CD4-positive, alpha-beta T cell treated with Interleukin-12 subunit alpha and Interleukin-12 subunit beta, for 1 hour (primary cell): ENCODE data around the gene PPA2.
"Not testable (repeated sequence)": the region's sequence is repeated elsewhere in the genome, so short reads cannot be mapped to it uniquely, and the experiment has no call there.

Experiments used
- DNase-seq: peaks from one replicate; pipeline ENCODE4 v3.0.0-alpha.2; 2020

Gene PPA2

DNA sequence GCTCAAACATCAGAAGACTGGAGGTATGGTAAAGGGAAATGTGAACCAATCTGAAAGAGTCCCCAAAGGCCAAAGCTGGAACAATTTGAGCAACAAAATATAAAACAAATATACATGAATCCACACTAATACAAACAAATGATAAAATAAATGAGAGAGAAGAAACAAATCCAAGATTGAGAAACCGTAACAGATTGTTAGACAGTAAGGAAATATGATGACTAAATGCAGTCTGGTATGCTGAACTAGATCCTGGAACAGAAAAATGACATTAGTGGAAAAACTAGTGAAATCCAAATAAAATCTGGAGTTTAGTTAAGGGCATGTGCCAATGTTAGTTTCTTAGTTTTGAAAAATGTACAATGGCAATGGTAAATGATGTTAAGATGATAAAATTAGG, 15.9 kb downstream of the PPA2 start:
- DNase-seq, result no peak

DNA sequence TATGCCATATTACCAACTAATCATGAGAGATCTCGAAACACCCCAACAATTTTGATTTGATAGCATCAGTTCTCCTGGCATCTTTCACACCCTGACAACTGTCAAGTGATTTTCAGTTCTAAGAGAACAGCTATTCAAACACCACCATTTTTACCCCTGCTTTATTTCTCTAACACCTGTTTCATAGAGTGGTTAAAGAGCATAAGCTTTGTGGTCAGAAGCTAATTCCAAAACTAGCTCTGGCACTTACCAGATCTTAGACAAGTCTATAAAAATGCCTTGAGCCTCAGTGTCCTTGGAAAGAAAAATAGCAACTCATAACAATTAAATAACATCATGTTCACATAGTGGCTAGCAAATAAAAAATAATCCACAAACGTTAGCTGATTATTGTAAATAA, 17.9 kb downstream of the PPA2 start:
- no peak for DNase-seq

DNA sequence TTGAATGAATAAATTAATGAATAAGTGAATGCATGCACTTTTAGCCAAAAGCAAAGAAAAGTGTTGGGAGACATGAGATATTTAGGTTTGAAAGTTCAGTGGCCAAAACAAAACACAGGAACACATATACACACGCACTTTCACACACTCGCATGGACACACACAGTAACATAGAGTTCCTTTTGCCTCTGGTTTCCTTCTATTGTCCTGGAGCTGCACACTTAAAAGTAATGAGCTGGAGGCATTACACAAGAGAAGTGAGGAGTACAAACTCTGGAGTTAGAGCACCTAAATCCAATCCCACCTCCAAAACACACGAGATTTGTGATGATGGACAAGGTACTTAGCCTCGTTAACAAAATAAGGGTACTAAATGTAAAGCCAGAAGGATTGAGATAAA, 18.7 kb downstream of the PPA2 start:
- DNase-seq, result no peak

DNA sequence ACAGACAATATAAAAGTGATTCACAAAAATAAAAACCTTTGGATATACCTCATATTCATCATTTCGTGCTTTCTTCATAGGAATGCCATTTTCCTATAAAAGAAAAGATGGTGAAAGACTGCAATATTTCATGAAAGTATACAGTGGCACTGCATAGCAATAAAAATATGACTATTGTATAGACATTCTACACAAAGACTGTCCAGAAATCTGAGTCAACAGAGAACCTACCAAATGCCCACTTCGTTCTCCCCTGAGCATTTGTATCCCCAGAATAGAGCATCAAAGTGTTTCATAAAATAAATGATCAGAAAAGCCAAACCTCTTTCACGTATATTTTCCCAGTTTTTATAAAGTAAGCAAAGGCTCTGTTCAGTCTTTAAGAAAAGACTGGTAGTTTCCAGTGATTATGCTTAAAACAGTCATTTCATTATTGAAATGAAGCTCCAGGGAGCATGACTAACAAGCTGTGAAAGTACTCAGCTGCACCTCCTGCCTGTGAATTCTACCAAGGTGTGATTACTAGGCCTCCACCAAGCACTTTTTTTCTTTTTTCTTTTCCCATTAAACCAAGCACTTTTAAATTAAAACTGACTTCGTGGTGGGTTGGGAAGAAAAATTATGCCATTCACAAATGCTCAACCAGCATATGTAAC, 20.2 kb downstream of the PPA2 start:
- no peak for DNase-seq

DNA sequence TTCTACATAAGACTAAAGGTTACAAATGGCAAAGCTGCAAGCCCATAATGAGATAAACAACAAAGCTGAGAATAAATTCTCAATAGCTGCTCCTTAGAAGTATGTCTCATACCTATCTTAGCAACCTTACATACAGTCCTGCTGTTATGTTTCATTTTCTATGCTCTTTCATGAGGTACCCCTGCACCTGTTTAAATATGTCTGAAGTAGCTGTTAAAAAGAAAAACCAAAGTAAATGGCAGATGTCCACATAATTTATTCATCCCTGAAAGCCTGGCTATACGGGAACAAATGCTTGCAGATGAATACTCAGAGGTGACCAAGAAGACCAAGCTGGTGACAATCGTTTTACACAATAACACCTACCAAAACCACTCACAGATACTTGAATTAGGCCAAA, 22.5 kb downstream of the PPA2 start:
- no peak for DNase-seq

DNA sequence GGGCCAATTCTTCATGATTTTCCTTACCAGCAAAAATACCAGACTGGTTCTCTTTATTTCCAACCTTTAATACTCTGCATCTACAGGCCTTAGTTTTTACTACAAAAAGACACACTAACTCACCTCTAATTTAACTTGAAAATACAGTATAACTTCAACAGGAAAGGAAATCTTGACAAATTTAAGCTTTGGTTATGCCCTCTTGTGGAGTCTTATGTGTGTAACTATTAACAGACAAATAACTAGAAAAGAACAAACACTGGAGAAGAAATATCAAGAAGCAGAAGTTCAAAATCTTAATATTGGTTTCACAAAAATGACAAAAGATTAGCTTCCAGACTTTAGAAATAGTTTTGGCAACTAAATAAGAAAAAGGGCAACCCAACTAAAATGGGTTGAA, 33.0 kb downstream of the PPA2 start:
- DNase-seq, result no peak

DNA sequence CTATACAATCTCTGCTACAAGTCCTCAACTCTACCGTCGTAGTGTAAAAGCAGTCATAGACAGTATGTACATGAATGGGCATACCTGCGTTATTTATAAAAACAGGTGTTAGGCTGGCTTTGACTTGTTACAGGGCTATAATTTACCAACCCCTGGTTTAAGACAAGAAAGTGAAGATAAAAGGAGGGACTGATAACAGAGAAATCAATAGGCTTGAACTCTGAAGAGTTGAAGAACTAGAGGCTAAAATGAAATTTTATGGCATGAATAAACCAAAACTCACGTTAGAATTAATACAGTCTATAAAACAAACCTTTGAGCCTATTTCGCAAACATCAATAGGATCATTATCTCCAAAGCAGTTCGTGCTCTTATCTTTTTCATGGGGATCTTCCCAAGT, 36.2 kb downstream of the PPA2 start:
- no peak for DNase-seq

DNA sequence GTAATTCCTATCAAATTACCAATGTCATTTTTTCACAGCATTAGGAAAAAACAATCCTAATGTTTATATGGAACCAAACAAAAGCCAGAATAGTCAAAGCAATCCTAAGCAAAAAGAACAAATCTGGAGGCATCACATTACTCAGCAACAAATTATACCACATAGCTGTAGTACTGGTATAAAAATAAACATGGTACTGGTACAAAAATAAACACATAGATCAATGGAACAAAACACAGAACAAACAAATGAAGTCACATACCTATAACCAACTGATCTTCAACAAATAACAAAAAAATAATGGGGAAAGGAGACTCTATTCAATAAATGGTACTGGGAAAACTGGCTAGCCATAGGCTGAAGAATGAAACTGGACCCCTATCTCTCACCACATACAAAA, 37.4 kb downstream of the PPA2 start:
- DNase-seq, result no peak

DNA sequence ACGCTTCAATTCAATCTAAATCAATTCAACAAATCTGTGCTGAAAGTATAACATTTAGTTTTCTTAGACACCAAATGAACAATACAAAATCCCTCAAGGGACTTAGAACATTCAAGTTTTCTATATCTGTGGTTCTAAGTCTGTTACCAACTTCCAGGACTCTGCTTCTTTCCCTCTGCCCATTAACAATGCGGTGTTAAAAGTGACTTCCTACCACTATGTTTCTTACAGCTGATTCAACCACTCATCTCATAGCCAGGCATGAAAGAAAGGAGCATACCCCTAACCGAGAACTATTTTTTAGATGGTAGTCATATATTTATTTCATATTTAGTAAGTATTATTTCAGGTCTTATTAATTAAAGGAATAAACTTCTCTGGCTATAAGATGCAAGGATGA, 38.9 kb downstream of the PPA2 start:
- no peak for DNase-seq

DNA sequence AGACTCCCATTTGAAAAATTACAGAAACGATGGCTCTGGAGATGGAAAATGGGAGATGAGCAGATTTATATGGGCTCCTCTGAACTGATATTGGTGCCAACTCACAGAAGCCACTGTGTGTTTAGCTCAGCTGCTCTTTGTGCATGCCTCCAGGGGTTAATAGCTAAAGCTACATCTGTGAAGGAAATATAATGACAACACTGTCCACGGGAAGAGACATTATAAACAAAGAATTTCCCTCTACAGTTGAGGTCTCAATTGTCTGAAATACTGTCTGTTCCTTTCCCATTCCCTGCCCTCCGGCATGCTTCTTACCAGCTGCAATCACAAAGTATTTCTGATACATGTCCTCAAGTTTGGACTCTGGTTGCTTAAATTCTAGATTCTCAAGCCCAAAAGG, 40.4 kb downstream of the PPA2 start:
- DNase-seq, result no peak

DNA sequence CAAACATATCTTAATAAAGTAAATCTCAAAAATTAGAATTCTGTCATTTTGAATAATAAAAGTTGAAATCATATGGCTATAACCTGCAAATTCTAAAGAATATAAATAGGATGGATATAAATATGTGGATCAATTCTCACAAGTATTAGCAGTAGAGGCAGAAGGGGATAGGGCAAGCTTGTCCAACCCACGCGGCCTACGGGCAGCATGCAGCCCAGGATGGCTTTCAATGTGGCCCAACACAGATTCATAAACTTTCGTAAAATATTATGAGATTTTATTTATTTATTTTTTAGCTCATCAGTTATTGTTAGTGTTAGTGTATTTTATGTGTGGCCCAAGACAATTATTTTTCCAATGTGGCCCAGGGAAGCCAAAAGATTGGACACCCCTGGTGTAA, 41.4 kb downstream of the PPA2 start:
- DNase-seq, result no peak

DNA sequence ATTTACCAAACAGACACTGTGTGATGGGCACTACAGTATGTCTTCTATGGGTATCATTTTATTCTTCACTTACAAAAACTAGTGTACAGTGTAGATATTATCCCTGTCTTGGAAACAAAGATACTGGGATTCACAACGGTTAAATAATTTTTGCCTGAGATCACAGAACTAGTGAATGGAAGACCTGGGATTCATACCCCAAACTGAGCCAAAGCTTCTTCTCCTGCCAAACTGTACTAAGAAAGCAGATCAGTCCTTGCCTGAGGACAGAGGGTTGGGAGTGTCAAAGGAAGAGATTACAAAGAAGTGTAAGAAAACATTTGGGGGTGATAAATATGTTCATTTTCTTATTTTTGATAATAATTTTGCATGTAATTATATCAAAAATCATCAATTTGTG, 43.1 kb downstream of the PPA2 start:
- DNase-seq, result no peak

DNA sequence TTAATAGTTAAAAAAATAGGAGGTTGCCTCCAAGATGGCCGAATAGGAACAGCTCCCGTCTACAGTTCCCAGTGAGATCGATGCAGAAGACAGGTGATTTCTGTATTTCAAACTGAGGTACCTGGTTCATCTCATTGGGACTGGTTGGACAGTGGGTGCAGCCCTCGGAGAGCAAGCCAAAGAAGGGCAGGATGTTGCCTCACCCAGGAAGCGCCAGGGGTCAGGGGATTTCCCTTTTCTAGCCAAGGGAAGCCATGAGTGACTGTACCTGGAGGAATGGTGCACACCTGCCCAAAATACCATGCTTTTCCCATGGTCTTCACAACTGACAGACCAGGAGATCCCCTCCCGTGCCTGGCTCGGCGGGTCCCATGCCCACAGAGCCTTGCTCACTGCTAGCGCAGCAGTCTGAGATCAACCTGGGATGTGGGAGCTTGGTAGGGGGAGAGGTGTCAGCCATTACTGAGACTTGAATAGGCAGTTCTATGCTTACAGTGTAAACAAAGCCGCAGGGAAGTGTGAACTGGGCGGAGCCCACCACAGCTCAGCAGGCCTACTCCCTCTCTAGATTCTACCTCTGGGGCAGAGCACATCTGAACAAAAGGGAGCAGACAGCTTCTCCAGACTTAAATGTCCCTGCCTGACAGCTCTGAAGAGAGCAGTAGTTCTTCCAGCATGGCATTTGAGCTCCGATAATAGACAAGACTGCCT, 47.5 kb downstream of the PPA2 start:
- DNase-seq, result no peak

DNA sequence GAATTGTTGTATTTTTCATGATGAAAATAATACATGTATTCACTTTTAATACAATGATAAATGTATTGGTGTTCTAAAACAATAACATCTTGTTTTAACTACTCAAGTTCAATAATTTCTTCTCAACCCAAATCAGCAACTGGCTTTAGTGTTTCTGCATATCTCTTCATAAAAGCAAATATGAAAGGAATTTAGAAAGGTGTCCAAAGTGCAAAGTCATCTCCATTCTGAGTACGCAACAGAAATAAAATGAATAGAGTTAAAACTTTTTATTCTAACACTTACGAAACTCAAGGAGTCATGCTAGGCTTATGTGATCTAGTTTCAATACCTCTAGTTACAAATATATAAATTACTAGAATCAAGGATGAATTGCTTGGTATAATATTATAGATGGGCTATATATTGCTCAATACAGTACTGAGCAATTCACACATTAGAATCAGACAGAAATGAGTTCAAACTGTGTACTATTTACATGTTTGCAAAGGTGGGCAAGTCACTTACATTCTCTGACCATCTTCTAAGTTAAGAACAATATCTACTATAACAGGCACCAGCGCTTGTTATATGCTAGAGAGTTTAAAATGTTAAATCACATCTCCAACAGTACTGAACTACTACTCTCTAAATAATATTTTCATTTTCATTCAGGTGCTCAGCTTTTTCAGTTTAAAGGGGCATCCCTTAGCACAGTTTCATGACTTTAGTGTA, 51.5 kb downstream of the PPA2 start:
- no peak for DNase-seq

DNA sequence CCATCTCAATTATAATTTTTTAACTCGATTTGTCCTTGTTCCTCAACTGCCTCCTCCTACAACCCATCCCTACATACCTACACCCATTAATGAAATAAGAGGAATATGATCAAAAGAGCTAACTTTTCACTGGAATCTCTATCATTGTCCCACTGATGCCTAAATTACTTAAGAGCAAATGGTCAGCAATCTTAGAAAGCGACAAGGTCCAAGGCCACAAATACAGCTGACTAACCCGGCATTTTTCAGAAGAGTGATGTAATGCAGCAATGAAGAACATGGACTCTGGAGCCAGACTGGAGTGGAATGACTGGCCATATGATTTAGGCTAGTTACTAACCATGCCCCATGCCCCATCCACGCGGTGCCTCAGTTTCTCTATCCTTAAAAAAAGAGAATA, 56.2 kb downstream of the PPA2 start:
- no peak for DNase-seq

DNA sequence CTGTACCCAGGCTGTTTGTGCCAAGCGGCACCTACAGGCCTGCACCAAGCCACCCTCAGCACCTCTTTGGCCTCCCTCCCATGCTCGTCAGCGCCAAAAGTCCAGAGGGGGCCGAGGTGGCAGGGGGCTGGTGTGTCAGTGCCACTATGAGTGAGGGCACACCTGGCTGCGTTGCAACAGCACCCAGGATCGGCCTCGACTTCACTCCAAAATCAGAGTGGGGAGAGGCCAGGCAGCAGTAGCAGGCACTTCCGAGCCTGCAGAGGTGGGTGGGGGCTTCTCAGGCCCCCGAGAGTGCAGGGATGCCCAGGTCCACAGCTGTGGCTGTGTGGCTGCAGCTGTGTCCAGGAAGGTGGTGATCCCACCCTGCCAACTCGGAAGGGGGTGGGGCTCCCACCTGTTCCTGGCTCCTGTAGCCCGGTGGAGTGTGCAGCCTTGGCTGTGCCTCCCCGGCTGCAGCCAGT, 58.5 kb downstream of the PPA2 start:
- no peak for DNase-seq

DNA sequence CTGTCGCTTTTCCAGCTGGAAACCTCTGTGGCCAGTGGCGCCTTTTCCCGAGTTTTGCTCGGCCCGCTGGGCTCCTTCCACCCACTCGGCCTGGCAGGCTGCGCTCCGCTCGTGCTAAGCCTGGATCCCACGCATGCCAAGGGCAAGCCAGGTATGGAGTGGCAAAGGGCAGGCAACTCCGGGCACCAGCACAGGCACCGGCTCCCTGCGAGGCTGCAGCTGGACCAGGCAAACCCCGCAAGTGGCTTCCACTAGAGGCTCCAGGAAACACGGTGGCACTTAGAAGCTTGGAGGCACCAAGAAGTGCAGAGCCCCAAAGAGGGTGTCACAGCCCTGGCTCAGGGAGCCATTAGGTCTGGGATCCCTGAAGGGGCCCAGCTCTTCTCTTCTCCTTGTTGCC, 59.5 kb downstream of the PPA2 start:
- no peak for DNase-seq

DNA sequence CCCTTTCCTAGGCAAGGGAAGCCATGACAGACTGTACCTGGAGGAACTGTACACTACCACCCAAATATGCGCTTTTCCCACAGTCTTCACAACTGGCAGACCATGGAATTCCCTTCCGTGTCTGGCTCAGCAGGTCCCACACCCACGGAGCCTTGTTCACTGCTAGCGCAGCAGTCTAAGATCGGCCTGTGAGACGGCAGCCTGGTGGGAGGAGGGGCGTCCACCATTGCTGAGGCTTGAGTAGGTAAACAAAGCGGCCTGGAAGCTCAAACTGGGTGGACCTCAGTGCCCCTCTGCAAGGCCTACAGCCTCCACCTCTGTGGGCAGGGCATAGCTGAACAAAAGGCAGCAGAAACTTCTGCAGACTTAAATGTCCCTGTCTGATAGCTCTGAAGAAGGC, 64.7 kb downstream of the PPA2 start:
- not testable (repeated sequence) for DNase-seq

DNA sequence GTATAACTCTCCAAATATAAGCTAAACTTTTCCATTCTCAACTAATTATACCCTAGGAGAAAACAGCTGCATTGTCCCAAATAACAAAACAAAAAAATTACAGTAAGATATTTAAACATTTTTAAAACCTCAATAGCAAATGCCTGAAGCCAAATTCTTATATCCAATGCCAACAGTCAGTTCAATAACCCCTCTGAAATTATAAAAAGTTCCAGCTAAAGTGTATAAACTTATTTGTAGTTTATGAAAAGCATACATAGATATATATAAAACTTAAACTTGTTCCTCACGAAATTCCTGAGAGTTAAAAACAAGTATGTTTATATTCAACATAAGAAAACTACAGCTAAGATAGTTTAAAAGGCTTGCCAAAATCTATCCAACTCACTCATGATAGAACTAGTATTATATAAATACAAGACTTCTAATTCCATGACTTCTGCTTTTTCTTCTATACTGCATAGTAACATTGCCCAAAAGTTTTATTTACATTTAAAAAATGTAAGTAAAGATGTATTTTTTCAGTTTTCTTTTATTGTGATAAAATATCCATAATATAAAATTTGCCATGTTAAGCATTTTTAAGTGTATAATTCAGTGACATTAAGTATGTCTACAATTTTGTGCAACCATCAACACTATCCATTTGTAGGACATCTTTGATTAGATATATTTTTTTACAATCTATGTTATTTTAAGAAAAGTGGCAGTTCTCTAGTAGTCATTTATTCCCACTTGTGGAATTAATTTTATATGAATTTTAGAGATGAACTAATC, 72.8 kb downstream of the PPA2 start:
- DNase-seq, result no peak

DNA sequence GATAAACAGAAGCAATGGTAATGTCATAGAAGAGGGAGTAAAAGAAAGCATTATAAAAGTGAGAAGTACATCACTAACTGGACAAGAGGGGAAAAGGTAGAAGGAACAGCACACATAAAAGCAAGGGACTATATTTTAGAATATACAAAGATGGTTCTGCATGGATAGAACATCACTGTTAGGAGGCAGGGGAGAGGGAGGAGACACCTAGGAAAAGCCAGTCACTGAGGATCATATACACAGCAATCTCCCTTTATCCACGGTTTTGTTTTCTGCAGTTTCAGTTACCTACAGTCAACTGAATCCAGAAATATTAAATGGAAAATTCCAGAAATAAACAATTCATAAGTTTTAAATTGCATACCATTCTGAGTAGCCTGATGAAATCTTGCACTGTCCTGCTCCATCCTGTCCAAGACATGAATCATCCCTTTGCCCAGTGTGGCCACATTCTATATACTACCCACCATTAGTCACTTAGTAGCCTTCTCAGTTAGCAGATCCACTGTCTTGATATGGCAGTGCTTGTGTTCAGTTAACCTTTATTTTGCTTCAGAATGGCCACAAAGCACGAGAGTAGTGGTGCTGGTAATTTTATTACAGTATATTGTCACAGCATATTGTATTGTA, 74.2 kb downstream of the PPA2 start:
- no peak for DNase-seq

DNA sequence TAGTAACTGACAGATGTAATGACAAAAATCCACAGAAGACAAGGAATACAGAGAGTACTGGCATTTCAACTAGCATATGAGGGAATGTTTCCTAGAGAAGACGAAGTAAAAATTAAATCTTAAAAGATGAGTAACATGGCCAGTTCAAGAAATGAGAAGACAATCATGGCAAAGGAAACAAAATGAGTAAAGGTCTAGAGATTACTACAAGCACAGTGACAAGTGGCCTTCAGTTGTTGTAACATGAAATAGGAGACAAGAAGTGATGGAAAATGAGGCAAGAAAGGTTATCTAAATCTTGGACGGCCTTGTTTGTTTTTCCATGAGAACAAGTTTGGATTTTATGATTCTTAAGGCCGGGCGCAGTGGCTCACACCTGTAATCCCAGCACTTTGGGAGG, 81.0 kb downstream of the PPA2 start:
- no peak for DNase-seq

DNA sequence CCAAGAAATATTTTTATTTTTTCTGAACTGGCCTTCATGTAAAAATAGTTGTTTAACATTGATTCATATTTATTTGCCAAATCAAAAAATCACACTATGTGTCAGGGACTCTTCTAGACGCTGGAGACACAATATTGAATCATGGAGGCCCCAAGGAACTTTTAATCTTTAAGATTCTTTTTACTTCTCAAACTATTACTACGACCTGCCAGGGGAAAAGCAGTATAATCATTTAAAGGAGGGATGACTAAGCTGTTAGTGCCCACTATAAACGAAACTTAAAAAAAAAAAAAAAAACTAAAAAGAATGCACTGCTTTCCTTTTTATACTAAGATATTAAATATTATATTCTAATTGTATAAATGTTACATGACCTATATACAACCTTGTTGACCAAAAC, 84.7 kb downstream of the PPA2 start:
- DNase-seq, result no peak

DNA sequence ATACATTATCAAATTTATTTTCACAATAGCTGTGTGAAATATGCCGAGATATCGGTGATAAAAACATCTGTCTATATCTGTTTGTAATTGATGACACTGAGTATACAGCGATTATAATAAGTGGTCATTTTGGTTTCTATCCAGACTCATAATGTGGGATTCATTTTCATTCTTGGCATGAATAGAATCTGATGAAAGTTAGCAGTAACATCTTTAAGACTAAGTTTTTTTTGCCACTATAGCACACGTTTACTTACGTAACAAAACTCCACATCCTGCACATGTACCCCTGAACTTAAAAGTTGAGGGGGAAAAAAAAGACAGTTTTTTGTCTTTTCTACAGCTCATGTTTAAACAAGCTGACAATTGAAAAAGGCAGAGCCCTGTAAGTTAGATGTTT, 86.4 kb downstream of the PPA2 start:
- no peak for DNase-seq
